Measurements from ENCODE around the gene CD2.

- TF ChIP-seq CTCF (IDR thresholded peaks at IDR 0.05), result no peak
- no peak for TF ChIP-seq POLR2A (IDR thresholded peaks at IDR 0.05)
These were observed 48.1 kb upstream of the CD2 start for GRCh38 chr1:116706123-116706522.
